IPS-NIHi7 (cell line): ENCODE data around the gene EFNA2.
A peak's percentile ranks its signal among the peaks of the same experiment; 100 is the strongest.

ENCODE experiments used
- DNase-seq: peaks from one replicate; pipeline ENCODE4 v3.0.0; 2012; ENCODE audit warnings: mixed read lengths; ENCODE audit errors: extremely low spot score

Gene EFNA2

DNA sequence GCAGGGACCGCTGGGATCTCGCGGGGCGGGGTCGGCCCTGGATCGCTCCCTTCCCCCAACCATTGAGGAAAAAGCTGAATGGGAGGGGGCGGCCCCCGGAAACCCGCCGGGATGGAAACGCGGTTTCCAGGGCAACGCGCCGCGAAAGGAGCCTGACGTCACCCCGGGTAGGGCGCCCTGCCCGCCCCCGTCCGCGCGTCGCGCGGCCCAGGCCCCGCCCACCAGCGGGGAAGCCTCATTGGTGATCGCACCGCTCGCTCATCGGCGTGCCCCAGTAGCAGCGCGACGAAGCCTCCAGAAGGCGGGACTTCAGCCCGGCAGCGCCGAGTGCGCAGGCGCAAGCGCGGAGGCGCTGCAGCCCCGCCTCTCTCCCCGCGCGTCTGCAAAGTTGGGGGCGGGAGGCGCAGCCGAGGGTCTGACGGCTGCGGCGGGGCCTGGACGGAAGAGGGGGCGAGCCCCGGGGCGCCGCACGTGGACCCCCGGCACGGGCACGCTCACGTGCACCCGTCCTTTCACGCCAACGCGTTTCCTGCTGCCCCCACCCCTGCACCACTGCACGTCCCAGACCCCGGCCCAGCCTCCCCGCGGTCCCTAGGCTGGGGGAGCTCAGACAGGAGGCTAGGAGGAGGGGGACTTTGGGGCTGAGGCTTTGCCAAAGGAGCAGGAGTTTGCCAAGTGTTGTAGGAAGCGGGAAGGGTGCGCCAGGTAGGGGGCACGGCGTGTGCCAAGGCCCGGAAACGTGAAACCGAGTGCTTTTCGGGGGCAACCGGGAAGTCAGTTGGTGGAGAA, 24.7 kb upstream of the EFNA2 start:
- DNase-seq: peak; percentile 88

DNA sequence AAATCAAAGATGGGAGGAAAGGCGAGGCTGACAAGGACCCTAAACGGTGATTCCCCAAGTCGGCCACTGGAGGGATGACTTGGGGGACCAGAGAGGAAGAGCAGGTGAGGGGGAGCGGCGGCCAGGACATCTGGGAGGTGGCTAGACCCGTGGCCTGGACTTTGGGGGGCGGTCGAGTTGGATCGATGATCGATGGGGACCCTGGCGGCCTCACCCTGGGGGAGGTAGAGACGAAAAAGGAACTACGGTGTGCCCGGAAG, 24.2 kb upstream of the EFNA2 start:
- no peak for DNase-seq

DNA sequence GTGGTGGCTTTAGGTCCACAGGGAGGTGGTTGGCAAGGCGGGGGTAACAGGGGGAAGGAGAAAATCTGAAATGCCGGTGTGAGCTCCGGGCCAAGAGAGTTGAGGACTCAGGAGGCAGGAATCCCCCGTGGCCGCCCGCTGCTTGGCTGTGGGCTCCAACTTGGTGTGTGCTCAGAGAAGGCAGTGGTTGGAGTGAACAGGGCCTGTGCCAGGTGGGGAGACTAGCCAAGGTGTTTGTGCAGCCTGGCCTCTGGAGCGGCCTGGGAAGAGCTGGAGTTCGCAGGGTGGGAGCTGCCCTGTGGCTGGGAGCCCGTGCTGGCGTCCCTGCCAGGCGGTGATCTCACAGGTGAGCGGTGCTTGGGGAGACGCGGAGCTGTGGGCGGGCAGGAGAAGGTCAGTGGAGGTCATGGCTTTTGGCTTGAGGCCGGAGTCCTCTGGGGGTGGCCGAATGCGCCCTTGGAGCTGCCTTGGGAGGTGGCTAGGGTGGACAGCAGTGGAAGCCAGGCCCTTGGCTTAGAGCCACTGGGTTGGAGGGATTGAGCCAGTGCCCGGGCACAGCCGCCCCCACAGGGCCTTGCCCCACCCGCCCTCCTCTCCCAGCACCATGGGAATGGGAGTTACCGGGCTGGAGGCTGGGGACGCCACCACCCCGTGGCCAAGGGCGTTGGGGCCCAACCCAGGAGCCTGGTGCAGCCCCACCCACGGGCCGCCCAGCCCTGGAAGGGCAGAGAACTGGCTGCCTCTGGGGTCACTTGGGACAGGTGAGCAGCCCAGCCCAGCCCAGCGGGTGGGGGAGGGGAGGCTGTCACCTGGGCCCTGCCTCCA, 23.7 kb upstream of the EFNA2 start:
- DNase-seq: no peak

DNA sequence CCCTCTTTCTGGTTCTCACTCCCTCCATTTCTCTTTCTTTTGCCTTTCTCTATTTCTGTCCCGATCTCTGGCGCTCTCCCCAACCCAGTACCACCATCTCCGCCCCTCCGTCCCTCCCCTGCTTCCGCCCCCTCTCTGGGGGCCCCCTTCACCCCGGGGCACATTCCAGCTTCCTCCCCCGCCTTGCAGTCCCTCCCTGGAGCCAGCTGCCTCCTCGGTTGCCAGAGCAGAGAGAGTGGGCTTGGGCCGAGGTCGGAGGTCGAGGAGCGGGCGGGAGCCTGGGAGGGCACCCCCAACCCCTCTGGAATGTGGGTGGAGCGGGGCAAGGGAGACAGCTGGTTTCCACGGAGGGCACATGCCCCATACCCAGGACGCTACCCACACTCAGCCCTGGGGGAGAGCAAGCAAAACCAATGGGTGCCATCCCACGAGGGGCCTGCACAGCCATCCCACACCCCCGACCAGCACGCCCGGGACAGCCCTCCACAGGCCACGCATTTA, 23.0 kb upstream of the EFNA2 start:
- DNase-seq: peak; percentile 44

DNA sequence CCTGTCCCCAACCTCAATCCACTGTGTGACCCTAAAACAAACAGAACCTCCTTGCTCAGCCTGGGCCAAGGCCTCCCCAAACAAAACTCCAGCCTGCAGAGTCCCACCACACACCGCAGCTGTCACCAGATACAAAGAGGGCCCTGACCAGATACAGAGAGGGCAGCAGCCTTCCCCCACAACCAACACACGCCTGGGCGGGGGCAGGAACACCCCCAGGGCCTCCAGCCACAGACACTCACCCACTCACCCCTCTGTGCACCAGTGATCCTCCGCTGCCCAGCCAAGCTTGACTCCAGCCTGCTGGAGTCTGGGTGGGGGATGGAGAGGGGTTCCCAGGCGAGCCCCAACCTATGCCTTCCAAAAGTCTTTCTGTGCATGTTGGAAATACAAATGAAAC, 22.5 kb upstream of the EFNA2 start:
- DNase-seq: no peak

DNA sequence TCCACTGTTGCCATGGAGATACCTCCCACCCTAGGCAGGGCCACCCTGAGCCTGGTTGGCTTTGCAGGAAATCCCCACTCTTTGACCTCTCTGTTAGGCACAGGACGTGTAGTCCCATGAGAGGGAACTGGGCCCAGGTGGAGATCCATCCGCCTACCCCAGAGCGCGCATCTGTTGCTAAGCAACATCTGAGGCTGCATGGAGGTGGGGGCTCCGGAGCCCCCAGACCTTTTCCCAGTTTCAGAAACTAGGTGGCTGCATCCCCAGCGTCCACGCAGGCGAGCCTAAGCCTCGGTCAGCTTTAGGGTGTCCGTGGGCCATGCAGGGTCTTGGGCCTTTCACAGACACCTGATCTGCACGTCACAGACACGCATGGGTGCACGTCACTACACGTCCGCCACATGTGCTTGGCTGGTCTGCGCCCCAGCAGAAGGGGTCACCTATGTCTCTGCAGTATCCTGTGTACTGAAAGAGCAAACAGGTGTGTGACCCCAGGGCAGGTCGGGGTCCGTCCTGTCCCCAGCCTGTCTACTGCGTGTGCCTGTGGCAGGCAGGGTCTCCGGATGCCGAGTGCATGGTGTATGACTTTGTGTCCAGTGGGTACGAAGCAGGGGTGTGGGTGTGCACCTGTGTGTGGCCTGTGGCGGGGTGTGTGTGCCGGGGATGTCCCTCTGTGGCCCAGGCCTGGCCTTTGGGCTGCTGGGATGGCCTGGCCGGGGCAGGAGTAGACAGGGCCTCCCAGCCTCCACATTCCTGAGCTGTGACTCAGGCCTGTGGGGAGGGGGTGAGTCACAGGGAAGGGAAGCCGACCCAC, 20.7 kb upstream of the EFNA2 start:
- peak; percentile 63 for DNase-seq

DNA sequence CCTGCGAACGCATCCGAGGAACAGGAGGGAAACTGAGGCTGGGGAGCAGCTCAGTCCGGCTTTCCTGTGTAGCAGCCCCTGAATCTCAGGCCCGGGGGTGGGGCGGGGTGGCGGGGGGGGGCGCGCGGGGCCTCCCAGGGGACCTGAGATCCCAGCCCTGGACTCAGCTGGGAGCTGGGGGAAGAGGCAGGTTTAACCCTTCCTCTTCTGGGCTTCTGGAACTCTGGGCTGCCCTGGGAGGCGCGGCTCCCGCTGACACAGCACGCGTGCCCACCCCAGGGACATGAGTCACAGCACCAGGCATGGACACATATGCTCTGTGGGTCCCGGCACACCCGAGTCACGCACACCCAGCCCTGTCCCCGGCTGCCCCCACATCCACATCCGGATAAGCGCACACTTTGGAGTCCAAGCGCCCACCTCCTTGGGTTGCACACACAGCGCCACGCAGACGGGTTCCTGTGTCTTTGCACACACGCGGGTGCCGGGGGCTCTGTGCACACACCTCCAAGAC, 20.0 kb upstream of the EFNA2 start:
- no peak for DNase-seq

DNA sequence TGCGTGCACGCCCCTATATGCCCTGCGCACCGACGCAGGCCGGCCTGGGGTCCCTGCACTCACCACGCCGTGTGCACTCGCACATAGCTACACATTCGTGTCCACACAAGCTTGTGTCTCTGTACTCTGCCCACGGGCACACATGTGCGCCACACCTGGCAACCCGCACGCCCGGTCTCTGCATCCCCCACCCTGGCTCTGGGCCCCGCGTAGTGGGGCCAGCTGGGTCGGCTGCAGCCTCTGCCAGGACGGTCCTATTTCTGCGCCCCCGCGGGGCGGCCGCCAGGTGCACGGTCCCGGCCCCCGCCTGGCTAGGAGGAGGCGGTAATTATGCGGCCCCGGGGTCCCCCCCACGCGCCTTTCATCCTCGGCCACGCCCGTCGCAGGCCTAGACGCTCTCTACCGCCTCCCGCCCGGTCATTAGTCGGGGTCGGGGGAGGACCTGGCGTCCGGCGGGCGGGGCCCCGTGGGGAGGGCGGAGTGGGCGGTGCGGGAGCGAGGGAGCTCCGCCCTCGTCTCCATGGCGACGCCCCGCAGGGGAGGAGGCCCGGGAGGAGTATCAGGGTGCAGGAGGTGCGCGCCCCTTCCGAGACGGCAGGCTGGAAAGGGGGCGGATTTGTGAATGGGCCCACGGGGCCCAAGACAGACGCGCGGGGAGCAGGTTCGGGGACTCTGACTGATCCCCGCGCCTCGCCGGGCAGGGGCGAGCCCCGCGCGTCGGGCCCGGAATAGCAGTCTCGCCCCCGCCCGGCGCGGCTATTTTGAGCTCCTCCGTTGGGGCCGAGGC, 19.4 kb upstream of the EFNA2 start:
- peak; percentile 76 for DNase-seq

DNA sequence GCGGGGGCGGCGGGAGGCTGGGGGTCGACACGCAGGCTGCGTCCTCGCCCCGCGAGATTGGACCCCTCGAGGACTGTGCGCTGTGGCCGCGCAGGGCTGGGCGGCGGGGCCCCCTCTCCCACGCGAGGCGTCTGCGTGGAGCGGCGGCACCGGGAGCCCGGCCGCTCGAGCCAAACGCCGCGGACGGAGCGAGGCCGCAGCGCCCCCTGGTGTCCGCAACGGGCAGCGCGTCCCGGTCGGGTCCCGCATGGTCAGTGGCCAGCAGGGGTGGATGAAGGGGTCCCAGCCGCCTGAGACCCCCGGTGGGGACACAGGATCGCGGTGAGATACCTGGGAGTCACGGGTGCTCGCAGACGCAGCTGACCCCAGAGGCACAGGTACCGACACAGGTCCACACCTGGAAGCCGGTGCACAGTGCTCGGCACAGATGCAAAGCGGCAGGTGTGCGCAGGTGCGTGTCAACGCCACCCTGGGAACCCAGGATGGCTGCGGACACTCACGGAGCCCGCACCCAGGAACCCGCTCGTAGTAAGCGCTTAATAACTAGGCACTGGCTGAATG, 18.7 kb upstream of the EFNA2 start:
- DNase-seq: peak; percentile 60

DNA sequence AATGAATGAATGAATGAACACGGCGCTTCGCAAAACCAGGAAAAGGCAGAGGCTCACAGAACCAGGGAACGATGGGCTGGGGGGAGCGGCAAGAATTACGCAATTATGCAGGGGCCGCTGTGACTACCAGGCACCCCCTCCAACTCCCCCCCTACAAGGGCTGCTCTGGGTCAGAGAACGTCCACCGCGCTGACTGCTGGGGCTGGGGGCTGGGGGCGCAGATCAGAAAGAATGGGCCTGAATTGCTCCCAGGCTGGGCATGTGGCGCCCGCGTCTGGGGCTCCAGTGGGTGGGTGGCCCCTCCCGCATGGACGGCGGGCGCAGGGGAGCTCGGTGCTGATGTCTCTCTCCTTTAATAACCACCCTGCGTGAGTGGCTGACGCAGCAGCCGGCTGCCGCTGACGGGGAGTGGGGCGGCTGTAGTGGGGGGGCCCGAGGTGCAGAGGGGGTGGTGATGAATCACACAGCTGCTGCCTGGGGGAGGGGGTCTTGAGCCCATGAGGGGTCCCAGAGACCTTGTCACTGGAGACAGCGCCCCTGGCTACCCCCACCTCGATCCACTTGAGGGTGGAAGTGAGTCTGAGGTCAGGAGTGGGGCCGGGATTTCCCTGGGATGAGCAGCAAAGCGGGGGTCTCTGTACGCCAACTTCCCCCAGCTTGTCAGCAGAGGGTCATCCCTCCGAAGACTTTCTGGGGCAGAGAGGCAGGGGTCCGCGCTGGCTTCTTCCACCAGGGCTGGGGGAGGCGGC, 18.0 kb upstream of the EFNA2 start:
- DNase-seq: no peak

DNA sequence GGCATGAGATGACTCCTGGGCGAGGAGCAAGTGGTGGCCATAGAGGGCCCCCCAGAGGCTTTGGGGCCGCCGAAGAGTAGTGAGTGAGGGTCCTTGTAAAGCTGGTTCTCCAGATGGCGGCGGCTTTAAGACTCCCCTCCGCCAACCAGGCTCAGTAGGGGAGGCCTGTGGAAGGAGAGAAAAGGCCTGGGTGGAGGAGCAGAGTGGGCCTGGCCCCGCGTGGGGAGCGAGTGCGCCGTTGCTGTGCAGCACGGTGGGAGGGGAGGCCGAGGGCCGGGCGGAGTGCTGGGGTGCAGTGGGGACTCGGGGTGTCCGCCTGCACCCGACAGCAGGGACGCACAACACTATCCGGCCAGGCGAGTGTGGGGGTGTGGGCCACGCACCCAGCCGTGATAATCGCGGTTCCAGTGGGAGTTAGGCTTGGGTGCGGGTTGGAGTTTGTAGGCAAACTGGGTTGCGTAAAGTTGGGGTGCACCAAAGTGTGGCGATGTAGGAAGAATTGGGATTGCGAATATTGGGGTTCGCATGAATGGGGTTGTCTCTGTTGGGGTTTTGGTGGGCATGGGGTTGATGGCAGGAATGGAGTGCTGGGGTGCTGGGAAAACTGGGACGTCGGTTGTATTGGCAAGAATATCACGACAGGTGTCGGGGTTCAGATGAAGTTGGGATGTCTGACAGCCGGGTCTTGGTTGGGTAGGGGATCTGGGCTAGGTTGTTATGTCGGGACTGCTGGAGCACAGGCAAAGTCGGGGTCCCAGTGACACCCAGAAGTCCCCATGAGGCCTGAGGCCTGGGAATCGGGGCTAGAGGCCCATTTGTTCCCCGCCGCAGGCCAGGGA, 17.2 kb upstream of the EFNA2 start:
- DNase-seq: no peak

DNA sequence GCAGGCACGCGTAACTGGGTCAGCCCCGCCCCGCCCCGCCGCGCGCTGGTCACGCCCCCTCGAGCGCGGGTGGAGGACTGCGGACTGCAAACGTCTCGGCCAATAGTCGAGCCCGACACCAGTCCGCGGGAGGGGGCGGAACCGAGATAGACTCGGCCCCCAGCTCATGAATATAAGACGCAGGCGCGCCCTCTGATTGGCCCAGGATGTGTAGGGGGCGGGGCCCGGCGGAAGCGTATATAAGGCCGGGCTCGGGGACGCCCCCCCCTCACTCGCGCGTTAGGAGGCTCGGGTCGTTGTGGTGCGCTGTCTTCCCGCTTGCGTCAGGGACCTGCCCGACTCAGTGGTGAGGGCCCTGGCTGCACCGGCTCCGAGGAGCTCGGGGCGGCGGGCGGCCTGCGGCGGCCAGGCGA, 16.6 kb upstream of the EFNA2 start, which contains the start of gene CIRBP:
Gene CIRBP, plus strand, starts transcription at position 268 of the 413 bp plus-strand sequence. CDS start 1,602 bp downstream, outside the sequence.
- DNase-seq: peak; percentile 95

DNA sequence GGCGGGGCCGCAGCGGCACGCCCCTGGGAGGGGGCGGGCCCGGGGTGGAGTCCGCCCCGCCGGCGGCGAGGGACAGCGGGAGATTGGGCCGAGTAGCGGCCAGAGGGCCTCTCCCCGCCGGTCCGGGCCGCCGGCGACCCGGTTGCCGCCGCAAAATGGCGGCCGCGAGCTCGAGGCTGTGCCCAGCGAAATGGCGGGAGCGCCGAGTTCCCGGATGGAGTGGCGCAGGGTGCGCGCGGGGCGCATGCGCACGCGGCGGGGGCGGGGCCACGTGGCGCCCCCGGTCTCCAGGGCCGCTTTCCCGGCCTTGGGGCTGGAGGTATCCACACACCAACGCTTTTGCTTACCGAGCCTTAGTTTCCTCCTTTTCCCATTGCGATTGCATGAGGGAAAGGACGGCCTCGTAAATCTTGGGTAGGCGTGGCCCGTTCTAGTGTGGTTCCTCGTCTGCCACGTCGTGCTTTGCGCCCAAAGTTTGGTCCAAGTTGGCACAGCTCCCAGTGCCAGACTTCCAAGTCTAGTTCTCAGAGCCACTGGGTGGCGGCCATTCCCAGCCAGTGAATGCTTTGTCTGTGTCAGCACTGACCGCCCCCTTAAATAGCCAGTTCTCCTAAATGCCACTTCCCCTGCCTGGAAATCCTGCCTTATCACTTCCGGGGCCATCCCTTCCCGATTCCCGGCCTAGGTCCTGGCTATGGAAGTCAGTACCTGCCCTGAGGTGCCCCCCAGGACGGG, 16.0 kb upstream of the EFNA2 start:
- DNase-seq: peak; percentile 80

DNA sequence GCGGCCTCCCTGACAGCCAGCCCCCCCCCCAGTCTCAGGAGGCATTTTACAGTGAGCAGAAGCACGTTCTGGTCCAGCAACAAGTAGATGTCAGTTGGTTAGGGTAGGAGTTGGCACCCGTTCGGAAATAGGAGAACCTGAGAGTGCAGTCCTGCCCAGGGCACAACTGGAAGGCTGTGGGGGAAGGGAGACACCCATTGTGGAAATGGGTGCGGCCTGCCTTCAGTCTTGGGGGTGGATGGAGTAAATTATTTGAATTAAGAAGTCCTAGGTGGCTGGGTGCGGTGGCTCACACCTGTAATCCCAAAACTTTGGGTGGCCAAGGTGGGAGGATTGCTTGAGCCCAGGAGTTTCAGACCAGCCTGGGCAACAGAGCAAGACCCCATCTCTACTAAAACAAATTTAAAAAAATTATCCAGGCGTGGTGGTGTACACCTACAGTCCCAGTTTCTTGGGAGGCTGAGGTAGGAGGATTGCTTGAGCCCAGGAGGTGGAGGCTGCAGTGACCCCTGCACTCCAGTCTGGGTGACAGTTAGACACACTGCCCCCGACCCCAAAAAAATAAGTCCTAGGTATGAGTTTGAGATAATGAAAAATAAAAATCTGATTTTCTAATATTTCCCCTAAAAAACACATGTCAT, 15.3 kb upstream of the EFNA2 start:
- no peak for DNase-seq

DNA sequence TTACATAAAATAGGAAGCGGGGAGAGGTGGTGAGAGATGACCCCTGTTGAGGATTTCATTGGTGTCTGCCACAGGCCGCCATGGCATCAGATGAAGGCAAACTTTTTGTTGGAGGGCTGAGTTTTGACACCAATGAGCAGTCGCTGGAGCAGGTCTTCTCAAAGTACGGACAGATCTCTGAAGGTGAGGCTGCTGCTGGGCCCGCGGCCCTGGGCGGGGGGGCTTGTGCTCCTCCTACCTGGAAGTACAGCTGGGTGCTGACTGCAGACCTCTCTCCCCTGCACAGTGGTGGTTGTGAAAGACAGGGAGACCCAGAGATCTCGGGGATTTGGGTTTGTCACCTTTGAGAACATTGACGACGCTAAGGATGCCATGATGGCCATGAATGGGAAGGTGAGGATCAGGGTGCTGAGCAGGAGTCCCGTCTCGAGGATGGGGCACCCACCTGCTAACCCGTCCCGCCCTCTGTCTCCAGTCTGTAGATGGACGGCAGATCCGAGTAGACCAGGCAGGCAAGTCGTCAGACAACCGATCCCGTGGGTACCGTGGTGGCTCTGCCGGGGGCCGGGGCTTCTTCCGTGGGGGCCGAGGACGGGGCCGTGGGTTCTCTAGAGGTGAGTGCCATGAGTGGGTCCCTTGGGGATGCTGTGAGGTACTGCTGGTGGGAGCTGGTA, 14.7 kb upstream of the EFNA2 start:
- no peak for DNase-seq

DNA sequence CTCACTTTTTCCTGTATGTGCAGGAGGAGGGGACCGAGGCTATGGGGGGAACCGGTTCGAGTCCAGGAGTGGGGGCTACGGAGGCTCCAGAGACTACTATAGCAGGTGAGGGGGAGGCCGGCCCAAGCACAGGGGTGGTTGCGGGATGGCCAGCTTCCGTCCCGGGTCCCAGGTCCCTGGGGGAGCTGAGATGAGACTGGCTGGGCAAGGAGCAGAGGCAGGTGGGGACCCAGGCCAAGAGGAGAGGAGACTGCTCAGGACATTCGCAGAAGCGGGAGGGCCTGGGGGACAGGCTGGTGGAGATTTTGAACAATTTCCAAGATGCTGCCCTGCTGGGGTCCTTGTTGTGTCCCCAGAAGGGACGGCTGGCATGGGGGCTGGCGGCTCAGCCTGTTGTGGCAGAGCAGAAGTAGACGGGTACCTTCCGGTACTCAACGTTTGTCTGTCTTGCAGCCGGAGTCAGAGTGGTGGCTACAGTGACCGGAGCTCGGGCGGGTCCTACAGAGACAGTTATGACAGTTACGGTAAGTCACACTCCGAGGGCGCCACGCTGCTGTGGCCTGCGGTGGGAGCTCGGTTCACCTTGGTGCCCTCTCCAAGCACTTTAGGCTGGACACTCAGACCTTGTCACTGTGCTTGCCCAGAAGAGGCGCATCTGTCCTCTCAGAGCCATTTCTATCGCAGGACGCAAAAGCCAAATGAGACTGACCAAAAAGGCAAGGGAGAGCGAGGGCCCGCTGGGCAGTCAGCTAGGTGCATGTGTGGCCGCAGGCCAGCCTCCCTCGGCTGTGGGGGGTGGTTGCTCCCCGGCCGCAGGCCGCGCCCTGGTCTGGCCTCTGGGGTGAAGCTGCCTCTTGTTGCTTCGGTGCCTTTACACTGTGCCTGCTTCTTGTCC, 13.9 kb upstream of the EFNA2 start:
- no peak for DNase-seq
